Fibroblast of skin of right quadriceps (primary cell): ENCODE measurements around the gene GSTM3.
"Not testable (repeated sequence)": the region's sequence is repeated elsewhere in the genome, so short reads cannot be mapped to it uniquely, and the experiment has no call there.

Experiments
- DNase-seq: peaks from one replicate; pipeline ENCODE4 v3.0.0-alpha.2; 2013

Gene GSTM3

DNA sequence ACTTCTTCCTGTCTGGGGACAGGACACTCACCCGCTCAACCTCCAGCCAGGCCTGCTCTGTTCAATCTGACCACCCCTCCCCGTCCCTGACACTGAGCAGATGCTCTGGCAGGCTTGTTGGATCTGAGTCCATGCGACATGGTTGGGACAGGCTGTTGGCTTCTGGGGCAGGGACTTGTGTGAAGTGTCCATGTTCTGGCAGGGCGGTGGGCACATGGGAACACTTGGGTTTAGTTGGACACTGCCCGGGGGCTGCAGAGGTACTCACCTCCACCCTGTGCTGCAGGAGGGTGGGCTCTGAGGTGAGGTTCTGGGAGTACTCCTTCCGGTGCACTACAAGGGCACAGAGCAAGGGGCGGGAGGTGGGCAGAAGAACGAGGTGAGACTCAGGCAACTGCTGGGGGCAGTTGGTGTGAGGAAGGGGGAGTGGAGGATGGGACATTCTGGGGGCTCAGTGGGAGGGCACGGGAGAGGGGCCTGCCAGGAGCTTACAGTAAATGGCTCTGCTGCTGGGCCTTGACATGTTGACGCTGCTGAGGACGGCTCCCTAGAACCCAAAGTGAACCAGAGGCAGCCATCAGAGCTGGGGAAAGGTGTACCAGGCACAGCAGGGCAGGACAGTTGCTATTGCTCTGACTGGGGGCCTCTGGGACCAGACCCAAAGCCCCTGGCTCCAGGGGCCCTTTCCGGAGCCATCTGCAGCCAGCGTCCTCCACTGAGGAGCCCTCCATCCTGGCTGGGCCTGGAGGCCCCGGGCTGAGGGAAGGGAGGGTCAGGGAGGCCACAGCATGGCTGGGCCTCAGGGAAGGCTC lies 20.6 kb upstream of the GSTM3 start:
- no peak for DNase-seq

DNA sequence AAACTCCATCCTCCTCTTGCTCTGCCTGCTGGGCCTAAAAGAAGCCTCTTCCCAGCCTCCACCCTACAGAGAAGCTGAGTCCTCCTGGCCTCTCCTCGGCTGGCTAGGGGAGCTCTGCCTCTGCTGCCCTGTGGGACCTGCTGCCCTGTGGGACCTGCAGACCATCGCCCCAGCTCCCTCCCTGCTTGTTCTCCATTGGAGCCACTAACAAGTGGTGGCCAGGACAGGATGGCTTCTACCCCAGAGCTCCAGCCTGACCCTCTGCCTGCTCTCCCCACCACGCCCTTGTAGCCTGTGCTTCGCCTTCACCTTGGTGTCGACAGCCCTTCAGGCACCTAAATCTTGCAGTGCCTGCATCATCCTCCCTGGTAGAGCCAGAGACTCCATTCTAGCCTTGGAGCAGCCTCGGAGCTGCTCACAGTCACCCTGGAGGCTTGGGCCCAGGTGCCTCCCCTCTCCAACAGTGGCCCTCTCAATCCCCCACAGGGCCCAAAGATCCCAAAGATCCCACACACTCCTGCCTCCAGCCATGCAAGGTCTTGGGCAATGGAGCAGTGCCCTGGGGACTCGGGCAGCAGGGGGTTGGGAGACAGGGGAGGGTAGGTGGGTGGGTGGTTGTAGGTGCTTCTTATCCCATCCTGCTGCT lies 19.9 kb upstream of the GSTM3 start:
- DNase-seq, result no peak

GRCh38 chr1:109759513-109760334 lies 18.9 kb upstream of the GSTM3 start:
- no peak for DNase-seq

- no peak for DNase-seq
These were observed 17.3 kb upstream of the GSTM3 start for GRCh38 chr1:109757936-109758786.

GRCh38 chr1:109756848-109757521 lies 16.1 kb upstream of the GSTM3 start:
- no peak for DNase-seq

DNA sequence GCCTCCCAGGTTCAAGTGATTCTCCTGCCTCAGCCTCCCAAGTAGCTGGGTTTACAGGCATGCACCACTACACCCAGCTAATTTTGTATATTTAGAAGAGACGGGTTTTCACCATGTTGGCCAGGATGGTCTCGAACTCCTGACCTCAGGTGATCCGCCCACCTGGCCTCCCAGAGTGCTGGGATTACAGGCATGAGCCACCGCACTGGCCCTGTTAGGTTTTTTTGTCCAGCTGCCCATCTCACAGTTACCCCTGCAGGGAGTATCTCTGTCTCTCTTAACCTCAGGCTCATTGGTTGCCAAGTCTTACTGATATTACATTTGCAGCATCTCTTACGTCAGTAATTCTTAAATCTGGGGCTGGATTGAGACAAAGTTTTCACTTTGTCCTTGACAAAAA lies 15.5 kb upstream of the GSTM3 start:
- DNase-seq, result not testable (repeated sequence)

GRCh38 chr1:109754738-109755137 lies 13.9 kb upstream of the GSTM3 start:
- no peak for DNase-seq

GRCh38 chr1:109751531-109752260 lies 10.9 kb upstream of the GSTM3 start:
- DNase-seq, result no peak

DNA sequence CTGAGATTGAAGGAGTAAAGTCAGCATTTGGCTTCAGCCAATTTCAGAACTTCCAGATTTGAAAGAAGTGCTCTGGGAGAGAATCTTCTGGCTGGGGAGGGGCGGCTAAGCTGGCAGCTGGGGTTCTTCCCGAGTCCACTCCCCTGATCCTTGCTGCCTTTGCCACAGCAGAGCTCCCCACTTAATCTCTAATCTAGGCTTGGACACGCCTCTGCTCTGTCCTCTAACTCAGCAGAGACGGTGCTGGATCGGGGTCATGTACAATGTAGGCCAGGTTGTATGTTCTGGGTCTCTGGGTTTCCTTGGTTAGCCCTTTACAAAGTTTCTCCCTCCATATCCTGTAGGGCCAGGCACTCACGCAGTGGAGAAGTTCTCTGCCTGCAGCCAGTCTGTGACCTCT lies 10.1 kb upstream of the GSTM3 start:
- no peak for DNase-seq

- DNase-seq, result no peak
These were observed 9.5 kb upstream of the GSTM3 start for GRCh38 chr1:109750241-109750882.

- no peak for DNase-seq
These were observed 8.4 kb upstream of the GSTM3 start for GRCh38 chr1:109749221-109749620.

DNA sequence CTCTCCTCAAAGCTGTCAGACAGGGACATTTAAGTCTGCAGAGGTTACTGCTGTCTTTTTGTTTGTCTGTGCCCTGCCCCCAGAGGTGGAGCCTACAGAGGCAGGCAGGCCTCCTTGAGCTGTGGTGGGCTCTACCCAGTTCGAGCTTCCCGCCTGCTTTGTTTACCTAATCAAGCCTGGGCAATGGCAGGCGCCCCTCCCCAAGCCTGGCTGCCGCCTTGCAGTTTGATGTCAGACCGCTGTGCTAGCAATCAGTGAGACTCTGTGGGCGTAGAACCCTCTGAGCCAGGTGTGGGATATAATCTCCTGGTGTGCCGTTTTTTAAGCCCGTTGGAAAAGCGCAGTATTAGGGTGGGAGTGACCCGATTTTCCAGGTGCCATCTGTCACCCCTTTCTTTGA lies 7.5 kb upstream of the GSTM3 start:
- not testable (repeated sequence) for DNase-seq

DNA sequence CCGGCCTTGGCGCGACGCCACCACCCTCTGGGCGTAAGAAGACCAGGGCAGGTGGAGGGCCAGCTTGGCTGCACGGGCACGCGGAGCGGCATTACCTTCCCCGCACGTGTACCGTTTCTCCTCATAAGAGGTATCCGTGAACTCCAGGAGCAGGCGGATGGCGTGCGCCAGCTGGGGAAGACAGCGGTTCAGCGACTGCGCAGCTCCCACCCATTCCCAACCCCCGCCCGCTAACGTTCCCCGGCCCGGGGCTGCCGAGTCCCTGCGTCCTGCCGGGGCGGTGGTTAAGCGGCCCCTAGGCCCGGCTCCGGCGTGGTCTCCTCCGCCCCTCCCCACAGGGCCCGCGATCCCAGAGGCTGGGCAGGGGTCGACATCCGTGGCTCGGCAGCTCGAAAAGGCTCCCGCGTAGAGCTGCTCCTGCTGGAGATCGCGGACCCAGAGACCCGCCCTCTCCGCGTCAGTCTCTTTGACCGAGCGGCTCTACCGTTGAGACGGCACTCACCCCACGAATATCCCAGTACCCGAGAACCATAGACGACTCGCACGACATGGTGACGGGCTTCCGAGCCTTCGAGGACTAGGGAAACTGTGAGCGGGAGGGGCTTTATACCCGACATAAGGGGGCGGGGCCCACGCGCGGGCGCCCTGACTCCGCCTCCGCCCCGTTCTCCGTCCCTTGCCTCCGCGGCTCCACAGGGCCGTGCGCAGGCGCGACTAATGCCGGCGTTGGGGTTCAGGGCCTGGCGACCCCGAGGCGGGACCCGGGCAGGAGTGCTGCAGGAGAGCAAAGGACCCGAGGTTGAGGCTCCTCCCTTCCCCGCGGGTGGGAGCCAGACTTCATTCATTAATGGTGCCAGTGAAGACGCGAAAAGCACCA lies 862 bp downstream of the GSTM3 start:
- peak; percentile 73 for DNase-seq

GRCh38 chr1:109733236-109733870 lies 7.5 kb downstream of the GSTM3 start:
- no peak for DNase-seq

DNA sequence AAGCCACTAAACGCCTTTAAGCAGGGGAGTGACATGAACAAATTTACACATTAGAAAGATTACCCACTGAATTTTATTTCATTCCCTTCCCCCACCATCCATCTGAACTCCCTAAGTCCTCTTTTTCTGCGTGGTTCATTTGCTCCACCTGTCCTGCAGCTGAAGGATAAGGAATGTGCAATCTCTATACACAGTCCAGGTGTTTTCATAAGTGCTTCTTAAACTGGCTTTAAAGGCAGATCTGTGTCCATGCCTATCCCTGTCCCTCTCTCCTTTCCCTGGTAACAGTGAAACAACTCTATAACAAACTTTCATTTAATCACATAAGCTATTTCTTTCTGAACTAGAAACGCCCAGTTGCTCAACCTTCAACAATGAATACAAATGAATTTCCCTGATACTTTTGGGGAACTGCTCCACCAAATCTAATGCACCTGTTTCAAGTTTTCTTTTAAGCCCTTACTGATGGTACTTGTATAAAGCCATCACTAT lies 8.4 kb downstream of the GSTM3 start:
- DNase-seq, result no peak

DNA sequence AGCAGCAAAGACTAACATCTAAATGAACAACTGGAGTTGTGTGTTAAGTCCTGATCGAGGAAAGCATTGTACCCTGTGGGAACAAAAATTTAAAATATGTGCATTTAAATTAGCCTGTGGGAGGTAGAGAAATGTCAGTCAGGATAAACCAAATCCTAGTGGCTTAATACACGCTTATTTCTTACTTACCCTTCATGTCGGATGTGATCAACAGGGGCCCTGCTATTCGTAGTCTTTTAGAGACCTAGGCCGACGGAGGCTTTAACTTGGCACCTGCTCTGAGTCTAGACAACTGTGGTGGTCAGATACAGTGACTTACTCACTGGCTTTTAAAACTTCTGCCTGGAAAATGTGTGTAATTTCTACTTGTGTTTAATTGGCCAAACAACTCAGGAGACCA lies 10.2 kb downstream of the GSTM3 start:
- no peak for DNase-seq

GRCh38 chr1:109728870-109729269 lies 12.0 kb downstream of the GSTM3 start:
- DNase-seq, result no peak

GRCh38 chr1:109726728-109727373 lies 14.0 kb downstream of the GSTM3 start:
- DNase-seq, result no peak

GRCh38 chr1:109726007-109726406 lies 14.8 kb downstream of the GSTM3 start:
- DNase-seq, result no peak
